ENCODE data around the gene KLHL22. TPM values are rescaled to one million over a fixed set of nuclear protein-coding genes. Genes with fewer than 3 reads are reported as not detected.
"Not testable (repeated sequence)": the region's sequence is repeated elsewhere in the genome, so short reads cannot be mapped to it uniquely, and the experiment has no call there.

Gene KLHL22
- total RNA-seq, 2 experiments from 2014 or later: 27.5 to 31.7 TPM

GRCh38 chr22:20486229-20486628 is 9.4 kb downstream of the KLHL22 start:
- Mint-ChIP-seq H3K27ac (no peak overlapping the region), H3K4me3 (no peak overlapping the region), H3K27me3 (no peaks in the 10 kb centered on the region), H3K36me3 (peaks cover 14% of the 10 kb centered on the region), H3K4me1 (peaks cover 8% of the 10 kb centered on the region), H3K9me3 (ENCODE audit: low read depth) (no peaks in the 10 kb centered on the region)
- no peak for DNase-seq
- ATAC-seq: no peak
- CTCF ChIA-PET: no interaction called here

GRCh38 chr22:20484948-20485683 is 10.5 kb downstream of the KLHL22 start:
- CTCF ChIA-PET: interaction anchor here (1.1 to 1.4 kb wide), 2 partner anchors 8 to 9 kb away, joined by 3 to 4 read pairs; no protein-coding TSS in a partner anchor
- Mint-ChIP-seq H3K4me3 (no peak overlapping the region), H3K27me3 (no peaks in the 10 kb centered on the region), H3K27ac (no peak overlapping the region), H3K4me1 (peaks cover 3% of the 10 kb centered on the region), H3K36me3 (peaks cover 14% of the 10 kb centered on the region), H3K9me3 (ENCODE audit: low read depth) (no peaks in the 10 kb centered on the region)
- ATAC-seq: no peak
- DNase-seq: no peak

- CTCF ChIA-PET: interaction anchor here (0.9 to 1.4 kb wide), 5 partner anchors 9 to 66 kb away, joined by 3 to 4 read pairs (median 4); no protein-coding TSS in a partner anchor
- peaks cover 14% of the 10 kb centered on the region for H3K36me3 Mint-ChIP-seq
- no peaks in the 10 kb centered on the region for H3K9me3 Mint-ChIP-seq (ENCODE audit: low read depth)
- no peak overlapping the region for H3K4me3 Mint-ChIP-seq
- ATAC-seq (no peak), DNase-seq (no peak)
- H3K27me3 Mint-ChIP-seq: no peaks in the 10 kb centered on the region
- no peak overlapping the region for H3K27ac Mint-ChIP-seq
- H3K4me1 Mint-ChIP-seq: peaks cover 2% of the 10 kb centered on the region
Measured at GRCh38 chr22:20483771-20484170, 11.8 kb downstream of the KLHL22 start.

- H3K27ac Mint-ChIP-seq; H3K4me3 Mint-ChIP-seq; H3K4me1 Mint-ChIP-seq; ATAC-seq; H3K9me3 Mint-ChIP-seq (ENCODE audit: low read depth); H3K27me3 Mint-ChIP-seq; DNase-seq: not testable (repeated sequence)
- peaks cover 12% of the 10 kb centered on the region for H3K36me3 Mint-ChIP-seq
- CTCF ChIA-PET: interaction anchor here (0.9 kb wide), 1 partner anchor 9 kb away, joined by 4 read pairs; no protein-coding TSS in a partner anchor
Measured at GRCh38 chr22:20483143-20483506, 12.5 kb downstream of the KLHL22 start.

- peaks cover 14% of the 10 kb centered on the region for H3K4me1 Mint-ChIP-seq
- peaks cover 5% of the 10 kb centered on the region for H3K36me3 Mint-ChIP-seq
- CTCF ChIA-PET: no interaction called here
- no peak for ATAC-seq
- no peak overlapping the region for H3K27ac Mint-ChIP-seq
- no peak for DNase-seq
- no peaks in the 10 kb centered on the region for H3K27me3 Mint-ChIP-seq
- no peaks in the 10 kb centered on the region for H3K9me3 Mint-ChIP-seq (ENCODE audit: low read depth)
- no peak overlapping the region for H3K4me3 Mint-ChIP-seq
Measured at GRCh38 chr22:20479612-20480196, 15.9 kb downstream of the KLHL22 start.

GRCh38 chr22:20478059-20478458 is 17.5 kb downstream of the KLHL22 start:
- not testable (repeated sequence) for ATAC-seq; H3K4me3 Mint-ChIP-seq; H3K9me3 Mint-ChIP-seq (ENCODE audit: low read depth); H3K27me3 Mint-ChIP-seq; H3K27ac Mint-ChIP-seq; H3K36me3 Mint-ChIP-seq; DNase-seq
- peaks cover 16% of the 10 kb centered on the region for H3K4me1 Mint-ChIP-seq
- CTCF ChIA-PET: interaction anchor here (1.6 kb wide), 1 partner anchor 16 kb away, joined by 3 read pairs; no protein-coding TSS in a partner anchor

- H3K27me3 Mint-ChIP-seq; H3K4me3 Mint-ChIP-seq; ATAC-seq; H3K9me3 Mint-ChIP-seq (ENCODE audit: low read depth); DNase-seq; CTCF ChIA-PET; H3K36me3 Mint-ChIP-seq; H3K27ac Mint-ChIP-seq: not testable (repeated sequence)
- H3K4me1 Mint-ChIP-seq: peaks cover 16% of the 10 kb centered on the region
Measured at GRCh38 chr22:20475569-20475968, 20.0 kb downstream of the KLHL22 start.

GRCh38 chr22:20475115-20475436 is 20.5 kb downstream of the KLHL22 start:
- ATAC-seq: no peak
- CTCF ChIA-PET: no interaction called here

GRCh38 chr22:20472629-20473442 is 22.8 kb downstream of the KLHL22 start:
- no peak for ATAC-seq
- no peaks in the 10 kb centered on the region for H3K27me3 Mint-ChIP-seq
- peaks cover 12% of the 10 kb centered on the region for H3K36me3 Mint-ChIP-seq
- H3K4me3 Mint-ChIP-seq: no peak overlapping the region
- no peak overlapping the region for H3K27ac Mint-ChIP-seq
- CTCF ChIA-PET: interaction anchor here (0.7 to 1.7 kb wide), 2 partner anchors 16 to 55 kb away, joined by 3 to 4 read pairs; no protein-coding TSS in a partner anchor
- peaks cover 19% of the 10 kb centered on the region for H3K4me1 Mint-ChIP-seq
- no peaks in the 10 kb centered on the region for H3K9me3 Mint-ChIP-seq (ENCODE audit: low read depth)
- DNase-seq: no peak

More at GRCh38 chr22:20475115-20475436, 20.5 kb downstream of the KLHL22 start:
- peaks cover 7% of the 10 kb centered on the region for H3K36me3 Mint-ChIP-seq
- H3K9me3 Mint-ChIP-seq (ENCODE audit: low read depth): no peaks in the 10 kb centered on the region
- DNase-seq: no peak
- H3K27ac Mint-ChIP-seq: peak overlapping the region; percentile 65
- H3K4me3 Mint-ChIP-seq: no peak overlapping the region
- H3K27me3 Mint-ChIP-seq: no peaks in the 10 kb centered on the region
- H3K4me1 Mint-ChIP-seq: peaks cover 16% of the 10 kb centered on the region

GRCh38 chr22:20471126-20471833 is 24.3 kb downstream of the KLHL22 start:
- Mint-ChIP-seq H3K27ac (no peak overlapping the region), H3K9me3 (ENCODE audit: low read depth) (no peaks in the 10 kb centered on the region), H3K36me3 (peaks cover 10% of the 10 kb centered on the region), H3K4me3 (no peak overlapping the region), H3K27me3 (no peaks in the 10 kb centered on the region), H3K4me1 (peaks cover 17% of the 10 kb centered on the region)
- CTCF ChIA-PET: interaction anchor here (1.1 to 1.5 kb wide), 2 partner anchors 8 to 15 kb away, joined by 3 read pairs; no protein-coding TSS in a partner anchor
- ATAC-seq (no peak), DNase-seq (no peak)

- not testable (repeated sequence) for DNase-seq; ATAC-seq; H3K9me3 Mint-ChIP-seq (ENCODE audit: low read depth); H3K27ac Mint-ChIP-seq; H3K27me3 Mint-ChIP-seq; H3K4me3 Mint-ChIP-seq
- H3K4me1 Mint-ChIP-seq: peaks cover 17% of the 10 kb centered on the region
- CTCF ChIA-PET: interaction anchor here (1.5 kb wide), 1 partner anchor 14 kb away, joined by 3 read pairs; no protein-coding TSS in a partner anchor
- peaks cover 10% of the 10 kb centered on the region for H3K36me3 Mint-ChIP-seq
Measured at GRCh38 chr22:20470525-20470924, 25.1 kb downstream of the KLHL22 start.

- no peaks in the 10 kb centered on the region for H3K9me3 Mint-ChIP-seq (ENCODE audit: low read depth)
- DNase-seq: no peak
- H3K27ac Mint-ChIP-seq: peak overlapping the region; percentile 30
- peaks cover 15% of the 10 kb centered on the region for H3K36me3 Mint-ChIP-seq
- H3K27me3 Mint-ChIP-seq: no peaks in the 10 kb centered on the region
- no peak overlapping the region for H3K4me3 Mint-ChIP-seq
- ATAC-seq: no peak
- H3K4me1 Mint-ChIP-seq: peaks cover 19% of the 10 kb centered on the region
- CTCF ChIA-PET: no interaction called here
Measured at GRCh38 chr22:20469110-20469868, 26.3 kb downstream of the KLHL22 start.

All from activated CD8-positive, alpha-beta memory T cell treated with anti-CD3 and anti-CD28 coated beads, Interleukin-2, amount 10 ng/mL, durations not matched to agents 7 days and 5 days (primary cell).